Activated naive CD4-positive, alpha-beta T cell treated with Interleukin-2 at 50 U/mL for 16 hours (primary cell): Measurements from ENCODE around the gene UNC13B.

Experiments
- DNase-seq: peaks from one replicate; pipeline ENCODE4 v3.0.0-alpha.2; 2020

The UNC13B gene

GRCh38 chr9:35280399-35280798, 118.6 kb downstream of the UNC13B start:
- DNase-seq: no peak

DNA sequence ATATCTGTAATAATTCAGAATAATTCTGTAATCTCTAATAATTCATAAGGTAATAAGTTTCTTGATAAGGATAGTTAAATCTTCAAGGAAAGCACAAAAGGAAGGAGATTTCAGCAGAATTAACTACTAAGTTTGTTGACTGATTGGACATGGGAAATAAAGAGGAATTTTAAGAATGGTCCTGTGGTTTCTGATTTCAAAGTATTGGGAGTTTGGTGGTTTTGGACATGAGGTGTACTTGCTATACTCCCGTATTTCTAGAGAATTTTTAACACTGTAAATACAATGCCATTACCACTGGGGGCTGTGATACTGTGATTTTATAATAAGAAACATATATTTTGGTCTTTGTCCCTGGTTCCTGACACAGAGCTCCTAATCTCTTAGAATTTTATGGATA, 123.9 kb downstream of the UNC13B start:
- no peak for DNase-seq

DNA sequence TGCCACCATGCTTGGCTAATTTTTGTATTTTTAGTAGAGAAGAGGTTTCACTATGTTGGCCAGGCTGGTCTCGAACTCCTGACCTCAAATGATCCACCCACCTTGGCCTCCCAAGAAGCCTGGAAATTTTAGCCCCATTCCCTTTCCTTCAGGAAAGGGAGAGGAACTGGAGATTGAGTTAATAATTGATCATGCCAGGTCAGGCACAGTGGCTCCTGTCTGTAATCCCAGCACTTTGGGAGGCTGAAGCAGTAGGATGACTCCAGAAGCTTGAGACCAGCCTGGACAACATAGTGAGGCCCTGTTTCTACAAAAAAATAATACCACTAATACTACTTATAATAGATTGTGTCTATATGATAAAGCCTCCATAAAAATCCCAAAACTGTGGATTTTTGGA, 124.6 kb downstream of the UNC13B start:
- DNase-seq: no peak

DNA sequence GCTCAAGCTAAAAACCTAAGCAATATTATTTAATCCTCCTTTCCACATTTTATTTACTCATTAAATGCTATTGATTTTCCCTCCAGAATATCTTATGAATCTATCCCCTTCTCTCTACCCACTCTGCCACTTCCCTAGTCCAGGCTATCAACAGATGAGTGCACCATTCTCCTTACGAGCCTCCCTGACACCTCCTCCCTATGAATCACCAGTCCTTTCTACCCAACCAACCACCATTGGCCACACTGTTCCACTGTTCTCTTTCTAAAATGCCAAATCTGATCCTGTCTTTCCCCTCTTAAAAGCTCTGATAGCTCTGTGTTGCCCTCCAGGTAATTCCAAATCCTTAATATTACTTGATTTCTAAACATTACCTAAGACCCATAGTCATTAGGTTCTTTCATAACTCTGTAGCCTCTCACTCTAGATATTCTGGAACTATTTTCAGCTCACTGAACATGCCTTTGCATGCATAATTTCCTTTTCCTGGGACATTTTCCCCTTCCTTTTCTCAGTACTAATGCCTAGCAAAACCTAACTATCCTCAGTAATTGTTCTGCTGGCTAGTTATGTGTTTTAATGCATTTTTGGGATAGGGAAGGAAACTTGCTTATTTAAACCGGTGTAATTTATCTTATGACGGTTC, 126.3 kb downstream of the UNC13B start:
- DNase-seq: no peak

GRCh38 chr9:35288778-35289177, 127.0 kb downstream of the UNC13B start:
- no peak for DNase-seq

DNA sequence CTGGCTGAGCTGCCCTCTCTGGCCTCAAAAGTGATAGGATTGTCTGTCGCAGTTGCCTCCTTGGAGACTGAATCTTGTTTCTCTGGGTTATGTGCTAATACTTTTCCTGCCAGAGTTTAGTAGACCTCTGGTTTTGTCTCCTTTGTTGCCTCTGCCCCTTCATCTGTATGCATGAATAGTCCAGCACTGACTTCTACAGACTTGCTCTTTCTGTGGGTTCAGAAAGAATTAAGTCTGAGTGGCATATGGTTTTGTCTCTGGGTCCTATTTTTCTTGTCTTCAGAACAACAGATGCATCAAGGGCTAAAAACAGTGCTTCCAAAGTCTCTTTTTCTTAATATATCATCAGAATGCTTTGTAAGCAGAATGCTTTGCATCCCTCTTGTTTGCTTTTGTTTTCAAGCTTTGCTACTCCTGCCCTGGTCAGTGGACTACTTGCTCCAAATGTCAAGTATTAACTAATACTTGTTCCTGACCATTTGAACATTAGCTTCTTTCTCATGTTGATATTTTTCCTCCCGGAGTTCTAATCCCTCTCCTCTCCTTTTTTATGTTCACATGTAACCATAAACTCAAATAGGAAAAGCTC, 131.7 kb downstream of the UNC13B start:
- DNase-seq: no peak

- no peak for DNase-seq
Observed at GRCh38 chr9:35294066-35294465, 132.3 kb downstream of the UNC13B start.

DNA sequence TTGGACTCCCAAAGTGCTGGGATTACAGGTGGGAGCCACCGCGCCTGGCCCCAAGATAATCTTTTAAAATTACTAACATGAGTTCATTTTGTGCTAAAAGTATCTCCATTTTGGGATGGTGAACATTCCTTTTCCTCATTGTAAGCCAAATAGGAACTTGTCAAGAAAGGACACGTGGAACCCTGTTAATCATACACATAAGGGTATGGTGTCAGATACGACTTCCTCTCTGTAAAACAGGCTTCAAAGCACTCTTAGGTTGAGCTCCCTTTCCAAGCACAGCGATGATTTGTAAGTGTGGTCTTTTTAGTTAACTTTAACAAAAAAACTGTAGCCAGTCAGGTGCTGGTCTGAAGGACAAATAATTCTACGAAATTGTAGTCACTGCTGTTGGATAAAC, 132.7 kb downstream of the UNC13B start:
- DNase-seq: no peak

GRCh38 chr9:35295369-35296036, 133.7 kb downstream of the UNC13B start:
- no peak for DNase-seq

- no peak for DNase-seq
Observed at GRCh38 chr9:35303567-35303966, 141.8 kb downstream of the UNC13B start.

DNA sequence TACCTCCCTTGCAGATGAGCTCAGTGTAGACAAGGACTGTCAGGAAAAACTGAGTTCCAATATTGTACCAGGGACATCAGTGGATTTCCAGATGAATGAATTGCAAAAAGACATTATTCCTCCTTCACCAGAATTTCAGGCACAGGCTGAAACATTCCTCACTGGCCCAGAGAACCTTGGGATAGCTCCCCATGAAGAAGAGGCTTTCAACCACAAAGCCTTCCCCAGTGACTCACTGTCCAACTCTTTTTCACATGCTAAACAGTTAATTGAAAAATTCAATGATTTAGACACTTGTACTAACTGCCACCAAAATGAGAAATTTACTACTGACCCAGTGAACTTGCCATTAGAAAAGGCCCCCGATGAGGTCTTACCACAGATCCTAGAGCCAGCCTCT, 144.5 kb downstream of the UNC13B start:
- DNase-seq: no peak

DNA sequence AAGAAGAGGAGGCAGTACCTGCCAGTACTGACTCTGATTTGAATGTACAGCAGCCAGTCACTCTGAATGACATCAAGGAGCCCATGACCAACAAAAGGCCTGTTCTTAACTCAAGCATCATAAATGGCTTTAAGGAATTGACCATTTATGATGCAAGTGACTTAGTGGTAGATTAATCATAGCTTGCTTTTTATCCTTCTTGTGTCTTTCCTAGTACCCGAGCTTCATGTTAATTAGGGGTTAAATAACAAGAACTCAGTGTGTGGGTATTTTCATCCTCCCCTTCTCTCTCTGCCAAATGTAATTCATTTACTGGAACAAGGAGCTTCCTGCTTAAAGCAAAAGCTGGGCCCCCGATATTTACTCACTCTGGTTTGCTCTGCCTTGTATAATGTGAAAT, 146.5 kb downstream of the UNC13B start:
- no peak for DNase-seq

DNA sequence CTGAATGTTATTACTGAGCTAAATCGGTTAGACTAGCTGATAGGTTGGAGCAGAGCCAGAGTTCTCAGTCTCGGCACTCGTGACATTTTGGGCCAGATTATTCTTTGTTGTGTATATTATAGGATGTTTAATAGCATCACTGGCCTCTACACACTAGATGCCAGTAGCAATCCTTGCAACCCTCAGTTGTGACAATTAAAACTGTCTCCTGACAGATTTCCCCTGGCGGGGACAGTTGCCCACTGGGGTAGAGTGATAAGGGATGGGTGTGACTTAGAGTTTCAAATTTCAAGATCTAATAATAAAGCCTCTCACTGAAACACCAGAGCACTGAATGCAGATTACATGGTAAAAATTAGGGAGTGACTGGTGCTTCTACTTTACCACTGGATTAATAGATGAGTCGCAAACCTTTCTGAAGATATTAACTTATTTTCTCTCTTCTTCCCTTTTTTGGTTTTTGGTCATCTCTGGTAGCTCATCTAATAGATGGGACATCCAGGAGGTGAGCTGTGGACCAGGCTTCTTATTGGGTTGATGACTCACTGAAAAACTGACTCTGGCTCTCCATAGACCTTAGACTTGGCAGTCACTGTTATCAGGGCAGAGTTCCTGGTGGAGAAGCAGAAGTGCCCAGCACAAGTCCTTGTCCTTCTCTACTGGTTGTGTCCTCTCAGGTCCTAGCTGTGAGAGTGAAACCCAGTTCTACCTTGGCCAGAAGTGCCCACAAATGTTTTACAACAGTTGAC, 150.3 kb downstream of the UNC13B start:
- DNase-seq: no peak

DNA sequence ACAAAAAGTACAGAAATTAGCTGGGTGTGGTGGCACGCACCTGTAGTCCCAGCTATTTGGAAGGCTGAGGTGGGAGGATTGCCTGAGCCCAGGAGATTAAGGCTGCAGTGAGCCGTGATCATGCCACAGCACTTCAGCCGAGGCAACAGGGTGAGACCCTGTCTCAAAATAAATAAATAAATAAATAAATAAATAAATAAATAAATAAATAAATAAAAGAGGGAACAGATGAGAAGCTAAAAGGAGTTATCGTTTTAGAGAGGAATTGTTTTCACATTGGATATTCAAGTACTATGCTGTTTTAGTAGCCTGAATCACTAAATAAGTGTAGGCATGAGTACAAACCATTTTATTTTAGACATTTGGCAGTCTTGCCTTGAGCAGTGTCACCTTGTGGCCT, 151.7 kb downstream of the UNC13B start:
- no peak for DNase-seq

DNA sequence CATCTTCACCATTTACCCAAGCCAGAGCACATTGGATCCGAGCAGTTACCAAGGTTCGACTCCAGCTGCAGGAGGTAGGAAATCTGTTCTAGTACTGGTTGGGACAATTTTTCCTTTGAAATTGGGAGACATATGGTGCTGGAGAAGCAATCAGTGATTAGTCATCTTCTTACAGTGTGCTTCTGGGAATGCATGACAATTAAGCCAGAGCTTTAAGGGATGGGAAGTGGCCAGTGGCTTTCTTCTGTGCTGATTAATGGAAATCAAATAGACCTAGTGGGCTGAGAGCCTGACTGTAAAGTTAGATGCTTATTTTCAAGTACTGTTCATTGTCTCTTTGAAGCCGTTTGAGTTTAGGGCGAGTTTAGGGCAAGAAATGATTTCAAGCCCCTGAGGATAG, 152.1 kb downstream of the UNC13B start:
- DNase-seq: no peak

DNA sequence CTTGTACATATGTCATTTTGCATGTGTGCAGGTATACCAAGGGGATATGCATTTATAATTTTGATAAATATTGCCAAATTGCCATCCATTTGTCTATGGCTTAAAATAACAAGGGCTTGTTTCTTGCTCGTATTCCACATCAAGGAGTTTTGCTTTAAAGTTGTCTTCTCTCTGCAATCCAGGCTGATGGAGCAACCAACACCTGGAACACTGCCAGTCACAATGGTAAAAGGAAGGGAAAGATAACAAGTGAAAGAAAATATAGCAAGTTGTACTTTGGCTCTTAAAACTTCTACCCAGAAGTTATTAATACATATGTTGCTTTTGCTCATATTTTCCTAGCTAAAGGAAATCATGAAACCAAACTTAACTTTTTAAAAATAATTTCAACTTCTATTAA, 156.9 kb downstream of the UNC13B start:
- DNase-seq: no peak

- DNase-seq: no peak
Observed at GRCh38 chr9:35322075-35322885, 160.5 kb downstream of the UNC13B start.

- no peak for DNase-seq
Observed at GRCh38 chr9:35324966-35325365, 163.2 kb downstream of the UNC13B start.

GRCh38 chr9:35333551-35333950, 171.7 kb downstream of the UNC13B start:
- no peak for DNase-seq

DNA sequence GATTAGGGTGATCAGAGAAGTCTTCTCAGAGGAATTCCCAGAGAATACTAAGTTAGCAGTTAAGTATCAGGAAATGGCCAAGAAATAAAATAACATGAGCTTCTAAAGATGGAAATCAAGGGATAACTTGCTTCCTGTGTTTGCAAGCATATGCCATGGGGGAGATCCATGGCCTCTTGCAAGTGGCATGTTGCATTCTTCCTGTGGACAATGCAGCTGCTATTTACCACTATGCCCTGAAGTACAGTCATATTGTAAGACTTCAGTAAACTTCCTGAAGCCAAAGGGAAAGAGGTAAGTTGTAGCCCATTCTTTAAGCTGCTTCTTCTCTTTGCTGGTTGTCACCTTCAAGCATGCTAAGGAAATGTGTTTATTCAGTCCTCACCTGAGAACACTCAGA, 173.4 kb downstream of the UNC13B start:
- no peak for DNase-seq

DNA sequence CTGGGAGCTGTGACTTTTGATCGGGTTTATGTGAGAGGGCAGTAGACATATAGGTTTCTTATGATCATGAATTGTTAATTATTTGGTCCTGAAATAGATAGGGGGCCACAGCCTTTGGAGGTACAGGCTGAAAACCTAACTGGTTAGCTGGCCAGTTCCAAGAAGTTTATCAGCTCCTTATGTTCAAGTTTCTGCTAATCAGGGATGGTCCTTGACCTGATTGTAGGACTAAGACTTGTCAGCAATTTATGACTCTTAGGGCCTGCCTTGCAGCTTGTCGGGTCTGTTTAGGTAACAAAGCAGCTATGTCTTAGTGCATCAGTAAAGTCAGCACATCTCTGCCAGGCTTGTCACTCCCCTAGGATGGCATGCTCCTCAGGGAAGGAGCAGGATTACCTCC, 176.3 kb downstream of the UNC13B start:
- no peak for DNase-seq

DNA sequence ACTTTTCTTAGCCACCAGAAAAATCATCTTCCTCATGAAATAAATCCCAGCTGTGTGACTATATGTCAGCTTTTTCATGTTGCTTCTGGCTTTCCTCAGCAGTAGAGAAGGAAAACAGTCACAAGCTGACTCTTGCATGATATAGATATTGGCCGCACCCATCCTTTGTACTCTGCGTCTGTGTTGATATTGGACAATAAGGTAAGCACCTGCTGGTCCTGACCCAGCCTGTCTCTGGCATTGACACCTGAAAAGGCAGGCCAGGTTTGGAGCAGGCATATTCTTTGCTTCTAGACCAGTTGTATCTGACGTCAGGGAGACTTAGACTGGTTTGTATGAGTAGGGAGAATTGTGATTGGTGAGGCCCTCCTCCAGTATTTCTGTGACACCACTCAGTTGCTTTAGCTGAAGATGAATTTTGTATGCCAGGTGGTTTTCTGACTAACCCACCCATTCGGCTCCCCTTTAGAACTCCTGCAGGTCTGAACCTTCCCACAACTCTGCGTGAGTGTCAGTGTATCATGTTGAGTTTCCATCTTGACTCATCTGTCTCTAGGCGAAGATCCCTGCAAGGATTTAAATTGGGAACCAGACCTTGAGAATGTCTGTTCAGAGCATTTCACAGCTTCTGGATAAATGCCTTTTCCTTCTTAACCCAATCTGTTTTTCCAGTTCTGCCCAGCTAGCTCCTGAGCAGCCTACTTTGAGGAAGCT, 176.9 kb downstream of the UNC13B start:
- DNase-seq: no peak
